Measurements from ENCODE around the gene TSPO2.
A peak's percentile ranks its signal among the peaks of the same experiment; 100 is the strongest.

Gene TSPO2

DNA sequence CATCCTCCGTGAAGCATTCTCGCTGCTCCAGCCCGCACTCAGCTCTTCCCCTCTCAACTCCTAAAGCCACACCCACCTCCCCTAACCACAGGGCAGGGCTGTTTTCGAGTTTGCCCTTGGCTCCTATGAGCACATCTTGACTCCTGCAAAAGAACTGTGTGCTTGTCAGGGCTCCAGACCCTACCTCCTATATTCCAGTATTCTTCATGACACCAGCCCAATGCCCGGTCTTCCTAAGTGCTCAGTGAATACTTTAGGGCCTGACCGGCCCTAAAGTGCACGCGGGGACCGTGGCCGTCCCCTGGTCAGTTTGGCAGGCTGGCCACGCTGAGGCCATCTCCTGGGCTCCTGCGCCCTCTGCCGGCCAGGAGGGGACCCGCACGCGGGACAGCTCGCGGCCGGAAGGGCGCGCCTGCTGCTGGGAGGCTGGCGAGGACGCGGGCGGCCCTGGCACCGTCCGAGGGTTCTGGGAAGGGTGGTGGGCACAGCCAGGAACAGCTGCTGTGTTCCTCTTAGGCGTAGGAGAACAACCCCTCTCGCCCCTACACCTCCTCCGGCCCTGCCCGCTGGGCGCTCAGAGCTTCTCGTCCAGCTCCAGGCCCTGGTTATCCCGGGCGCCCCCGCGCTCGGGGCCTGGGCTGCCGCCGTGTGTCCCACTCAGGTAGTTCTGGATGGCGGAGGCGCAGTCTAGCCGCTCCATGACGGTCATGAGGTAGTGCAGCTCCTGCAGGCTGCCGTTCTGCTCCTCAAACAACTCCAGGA lies 14.3 kb upstream of the TSPO2 start:
- peak; percentile 95 for DNase-seq (ENCODE audit: low spot score)

DNA sequence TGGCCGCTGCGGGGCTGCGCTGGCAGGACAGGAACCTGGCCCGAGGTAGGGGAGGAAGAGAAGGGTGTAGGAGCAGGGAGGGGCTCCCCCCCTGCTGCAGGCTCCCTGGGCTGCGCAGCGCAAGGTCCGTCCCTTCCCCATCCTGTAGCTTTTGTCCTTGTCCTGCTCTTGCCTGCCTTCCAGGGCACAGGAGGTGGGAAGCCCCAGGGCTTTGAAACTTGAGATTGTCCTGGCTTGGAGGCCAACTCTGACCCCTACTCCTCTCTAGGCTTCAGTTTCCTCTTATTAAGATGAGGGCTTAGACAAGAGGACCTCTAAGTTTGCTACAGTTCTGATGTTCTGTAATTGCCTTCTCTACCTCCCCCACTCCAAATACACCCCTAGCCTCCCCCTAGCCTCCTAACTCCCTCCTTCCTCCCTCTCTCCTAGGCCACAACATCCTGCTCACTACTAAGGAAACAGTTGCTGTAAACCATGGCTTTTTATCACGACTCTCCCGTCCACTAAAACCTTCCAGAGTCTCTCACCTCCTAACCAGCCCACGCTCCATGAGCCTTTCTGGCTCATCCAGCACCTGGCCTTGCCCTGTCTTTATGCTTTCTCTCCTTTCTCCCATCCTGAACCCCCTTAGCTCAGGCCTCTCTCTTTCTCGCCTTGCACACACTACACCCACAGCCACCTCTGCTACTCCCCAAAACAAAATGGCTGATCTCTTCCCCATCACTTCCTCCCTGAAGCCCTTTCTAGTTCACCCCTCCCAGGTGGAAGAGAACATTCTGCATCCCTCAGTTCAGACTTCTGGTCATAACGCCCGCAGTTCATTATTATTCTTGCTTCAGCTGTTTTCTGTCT lies 13.5 kb upstream of the TSPO2 start:
- peak; percentile 25 for DNase-seq (ENCODE audit: low spot score)

- no peak for DNase-seq (ENCODE audit: low spot score)
These were observed 9.4 kb upstream of the TSPO2 start for GRCh38 chr6:41032830-41033229.

DNA sequence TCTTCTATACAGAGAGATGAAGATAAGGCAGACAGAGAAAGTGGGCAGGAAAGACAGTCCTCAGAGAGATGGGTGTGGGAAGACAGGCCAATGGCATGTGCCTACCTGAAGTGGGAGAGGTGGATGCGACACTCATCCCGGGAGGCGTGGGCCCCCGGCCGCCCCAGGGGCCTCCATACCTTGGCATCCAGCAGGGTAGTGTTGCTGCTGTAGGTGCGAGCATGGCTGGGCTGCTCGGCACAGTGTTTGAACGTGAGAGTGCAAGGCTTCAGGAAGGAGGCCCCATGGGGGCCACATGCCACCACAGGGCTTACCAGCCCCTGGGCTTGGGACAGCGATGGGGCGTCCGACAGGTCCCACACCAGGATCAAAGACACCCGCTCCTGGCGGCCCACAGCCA lies 8.5 kb upstream of the TSPO2 start:
- no peak for DNase-seq (ENCODE audit: low spot score)

DNA sequence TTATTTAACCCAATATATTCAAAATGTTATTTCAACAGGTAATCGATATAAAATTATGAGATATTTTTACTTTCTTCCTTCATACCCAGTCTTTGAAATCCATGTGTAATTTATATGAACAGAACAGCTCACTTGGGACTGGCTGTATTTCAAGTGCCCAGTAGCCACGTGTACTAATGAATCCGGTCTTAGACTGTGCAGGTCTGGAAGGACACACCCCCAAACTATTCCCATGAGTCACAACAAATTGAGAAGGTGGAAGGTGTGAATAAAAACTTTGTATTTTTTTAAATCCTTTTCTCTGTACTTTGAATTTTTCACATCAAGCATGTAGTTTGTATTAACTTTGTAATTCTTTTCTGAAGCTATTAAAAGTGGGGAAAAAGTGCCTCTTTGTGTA lies 6.1 kb upstream of the TSPO2 start:
- DNase-seq (ENCODE audit: low spot score) = no peak

- no peak for DNase-seq (ENCODE audit: low spot score)
These were observed 5.7 kb upstream of the TSPO2 start for GRCh38 chr6:41036601-41037000.

DNA sequence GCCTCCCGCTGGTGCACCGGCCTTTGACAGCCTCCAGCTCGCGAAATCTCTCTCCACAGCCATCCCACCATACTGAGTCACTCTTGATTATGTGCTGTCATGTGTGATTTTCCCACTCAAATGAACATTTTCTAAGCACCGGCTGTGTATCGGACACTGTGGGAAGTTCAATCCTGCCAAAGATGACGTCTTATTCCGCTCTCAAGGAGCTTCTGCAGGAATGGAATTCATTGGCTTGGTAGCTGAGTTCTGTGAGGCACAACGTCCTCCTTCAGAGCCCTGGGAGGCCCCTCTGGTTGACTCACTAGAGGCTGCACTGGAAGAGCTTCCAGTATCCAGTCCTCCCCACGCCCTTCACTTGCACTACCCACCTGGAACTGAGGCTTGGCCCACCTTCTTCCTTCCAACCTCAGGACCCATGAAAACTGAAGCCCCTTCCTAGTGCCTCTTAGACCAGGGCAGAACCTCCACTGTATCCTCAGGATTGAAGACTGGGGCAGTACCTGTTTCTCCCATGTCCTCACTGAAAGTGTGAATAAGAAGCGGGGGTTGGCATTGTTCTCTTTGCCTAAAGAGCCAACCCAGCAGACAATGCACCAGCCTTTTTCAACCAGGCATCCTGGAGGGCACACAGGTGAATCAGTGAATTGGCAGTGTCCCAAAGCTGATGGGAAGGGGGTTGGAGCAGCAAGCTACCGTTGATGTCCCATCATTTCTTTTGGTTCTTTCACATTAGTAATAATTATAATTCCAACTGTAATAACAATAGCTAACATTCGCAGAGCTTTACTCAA lies 5.0 kb upstream of the TSPO2 start:
- DNase-seq (ENCODE audit: low spot score) = no peak

GRCh38 chr6:41038205-41038604 lies 4.1 kb upstream of the TSPO2 start:
- DNase-seq (ENCODE audit: low spot score) = no peak

DNA sequence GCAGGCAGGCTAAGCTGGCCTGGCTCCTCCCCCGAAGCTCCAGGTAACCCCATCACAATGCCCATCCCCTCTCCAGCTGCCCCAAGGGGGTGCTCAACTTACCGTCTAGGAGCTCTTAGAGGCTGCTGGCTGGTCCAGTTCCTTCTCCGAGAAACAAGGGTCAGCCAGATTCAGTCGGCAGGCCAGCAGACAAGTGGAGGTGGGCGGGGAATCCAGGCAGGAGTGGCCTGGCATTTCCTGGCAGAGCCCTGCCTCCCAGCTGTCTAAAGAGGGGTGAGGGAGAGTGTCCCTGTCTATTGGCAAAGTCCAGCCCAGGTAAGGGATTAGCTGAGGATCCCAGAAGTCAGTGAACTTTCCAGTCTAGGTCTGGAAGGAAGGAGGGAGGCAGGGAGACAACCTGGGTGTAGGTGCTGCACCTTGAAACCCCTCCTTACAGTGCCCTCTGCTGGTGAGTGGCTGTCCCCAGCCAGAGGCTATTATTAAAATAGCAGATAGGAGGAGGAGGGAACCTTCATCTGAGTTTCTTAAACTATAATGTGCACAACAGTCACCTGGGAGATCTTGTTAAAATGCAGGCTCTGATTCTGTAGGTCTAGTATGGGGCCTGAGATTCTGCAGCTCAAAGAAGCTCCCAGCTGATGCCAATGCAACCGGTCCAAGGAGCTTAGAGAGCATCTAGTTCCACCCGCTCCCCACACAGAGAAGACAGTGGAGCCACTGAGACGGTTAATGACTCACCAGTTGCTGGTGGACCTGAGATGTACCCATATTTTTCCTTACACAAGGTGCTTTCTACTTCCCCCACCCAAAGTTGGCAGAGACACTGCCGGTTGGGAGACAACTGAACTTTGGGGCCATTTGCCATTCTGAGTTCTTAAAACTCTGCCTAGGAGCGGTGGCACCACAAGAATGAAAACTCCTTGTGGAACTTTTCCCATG lies 2.9 kb upstream of the TSPO2 start, which contains the start of gene UNC5CL:
Gene UNC5CL (minus strand): TSS at position 162 of the 939 bp plus-strand sequence. CDS start 4,147 bp downstream, outside the sequence.
- peak; percentile 66 for DNase-seq (ENCODE audit: low spot score)

GRCh38 chr6:41040101-41040939 lies 1.9 kb upstream of the TSPO2 start:
- no peak for DNase-seq (ENCODE audit: low spot score)

DNA sequence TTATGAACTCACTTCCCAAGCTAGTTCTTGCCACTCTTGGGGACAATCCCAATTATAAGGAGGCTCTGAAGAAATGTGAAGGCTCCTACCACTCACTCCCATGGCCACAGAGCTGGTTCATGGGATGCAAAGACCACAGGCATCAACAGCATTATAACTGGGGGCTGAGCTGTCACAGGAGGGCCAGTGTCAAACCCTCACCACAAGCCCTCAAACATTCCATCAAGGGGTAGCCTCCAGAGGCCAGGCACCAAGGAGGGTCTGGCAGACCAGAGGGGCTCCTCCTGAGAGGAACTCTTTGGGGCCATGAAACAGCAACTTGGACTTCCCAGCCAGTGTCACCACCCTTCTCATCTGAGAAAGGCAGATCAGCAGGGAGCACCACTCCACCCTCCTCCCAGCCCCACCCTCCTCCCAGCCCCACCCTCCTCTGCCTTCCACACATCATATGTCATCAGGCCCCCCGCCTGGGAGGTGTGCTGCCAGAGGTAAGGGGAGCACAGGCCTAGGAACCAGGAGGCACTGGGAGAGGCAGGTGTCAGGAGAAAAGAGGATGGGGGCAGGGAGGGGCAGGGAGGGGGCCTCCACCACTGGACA lies 1.2 kb upstream of the TSPO2 start:
- no peak for DNase-seq (ENCODE audit: low spot score)

DNA sequence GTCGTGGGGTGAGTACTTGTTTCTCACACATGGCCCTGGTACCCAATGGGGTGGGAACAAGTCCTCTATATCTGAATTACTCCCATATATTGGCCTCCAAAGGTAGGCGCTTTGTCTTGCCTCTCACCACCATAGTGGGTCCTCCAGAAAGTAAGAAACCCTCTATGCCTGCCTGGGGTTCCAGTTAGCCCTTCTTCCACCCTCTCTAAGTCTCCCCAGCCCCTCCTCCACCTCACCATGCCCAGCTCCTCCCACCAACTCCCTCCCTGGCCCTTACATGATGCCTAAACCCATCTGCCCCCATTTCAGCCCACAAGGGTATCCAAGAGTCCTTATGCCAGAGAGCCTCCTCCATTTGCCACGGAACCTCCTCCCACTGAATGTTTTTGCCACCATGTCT lies 884 bp downstream of the TSPO2 start:
- no peak for DNase-seq (ENCODE audit: low spot score)

GRCh38 chr6:41045664-41046063 lies 3.4 kb downstream of the TSPO2 start:
- no peak for DNase-seq (ENCODE audit: low spot score)

- no peak for DNase-seq (ENCODE audit: low spot score)
These were observed 3.8 kb downstream of the TSPO2 start for GRCh38 chr6:41046084-41046483.

DNA sequence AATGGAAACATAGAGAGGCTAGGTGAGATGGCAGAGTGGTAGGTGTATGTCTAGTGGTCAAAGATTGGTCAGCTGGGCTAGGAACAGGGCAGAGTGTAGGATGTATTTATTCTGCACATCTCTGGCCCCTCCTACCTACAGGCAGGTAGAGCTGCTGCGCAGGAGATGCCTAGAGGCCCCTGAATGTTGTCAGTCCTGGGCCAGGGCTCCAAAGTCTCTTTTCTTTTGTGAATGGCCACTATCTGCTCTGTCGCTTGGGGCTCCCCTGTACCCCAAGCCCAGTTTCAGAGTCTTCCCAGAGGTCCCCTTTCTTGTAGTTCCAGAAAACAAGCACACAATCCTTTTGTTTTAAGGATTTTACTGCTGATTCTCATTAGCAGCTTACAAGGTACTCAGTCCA lies 5.0 kb downstream of the TSPO2 start:
- no peak for DNase-seq (ENCODE audit: low spot score)

- DNase-seq (ENCODE audit: low spot score) = no peak
These were observed 5.8 kb downstream of the TSPO2 start for GRCh38 chr6:41047745-41048732.

DNA sequence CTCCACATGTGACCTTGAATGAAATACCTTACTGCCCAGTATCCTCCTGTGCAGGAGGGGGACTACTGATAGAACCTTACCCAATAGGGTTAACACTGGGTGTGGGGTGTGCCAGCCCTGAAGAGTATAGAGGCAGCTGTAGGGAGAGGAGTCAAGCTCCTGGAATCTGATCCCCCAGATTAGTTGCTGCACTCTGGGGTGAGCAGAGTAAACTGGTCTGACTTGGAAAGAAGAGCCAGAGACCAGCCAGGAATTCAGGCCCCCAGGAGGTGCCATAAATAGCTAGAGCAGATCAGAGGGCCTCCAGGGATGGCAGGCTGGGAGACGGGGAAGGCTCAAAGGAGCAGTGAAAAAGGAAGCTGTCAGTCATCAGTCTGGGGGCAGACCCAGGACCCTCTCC lies 7.3 kb downstream of the TSPO2 start:
- no peak for DNase-seq (ENCODE audit: low spot score)

DNA sequence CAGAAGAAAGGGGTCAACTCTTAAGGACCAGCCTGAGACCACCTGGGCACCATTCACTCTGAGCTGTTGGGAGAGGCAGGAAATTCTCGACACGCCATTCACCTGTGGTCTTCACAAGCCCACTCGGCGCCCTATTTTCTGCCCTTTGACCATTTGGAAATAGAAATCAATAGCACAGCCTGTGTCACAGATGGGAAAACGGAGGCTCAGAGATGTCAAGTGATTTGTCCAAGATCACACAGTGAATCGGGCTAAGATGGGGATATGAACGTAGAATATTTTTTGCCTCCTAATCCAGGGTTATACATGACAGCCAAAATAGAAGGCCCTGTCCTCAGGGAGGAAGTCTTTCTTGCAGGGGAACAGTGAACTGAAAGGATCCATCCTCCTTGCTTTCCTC lies 7.7 kb downstream of the TSPO2 start:
- DNase-seq (ENCODE audit: low spot score) = no peak

DNA sequence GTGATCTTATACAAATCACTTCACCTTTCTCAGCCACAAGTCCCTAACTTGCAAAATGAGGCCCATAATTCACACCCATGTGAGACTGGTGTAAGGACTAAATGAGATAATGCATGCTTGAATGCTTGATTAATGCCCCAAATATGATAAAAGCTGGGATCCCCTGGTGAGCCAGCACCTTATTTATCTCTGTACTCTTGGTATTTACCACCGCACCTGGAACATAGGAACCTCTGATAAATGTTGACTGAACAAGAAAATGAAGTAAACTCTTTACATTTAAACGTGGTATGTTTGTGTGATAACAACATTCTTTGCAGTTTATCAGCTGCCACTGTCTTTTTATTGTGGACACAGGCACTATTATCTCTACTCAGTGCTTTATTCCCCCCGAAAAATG lies 8.3 kb downstream of the TSPO2 start:
- DNase-seq (ENCODE audit: low spot score) = no peak

Data from AG20443 (cell line).